Measurements from ENCODE around the gene TP53INP2.

- TF ChIP-seq CTCF (IDR thresholded peaks at IDR 0.05; ENCODE audit: low read depth, low read length, poor library complexity, severe bottlenecking) (no peak), EZH2phosphoT487 (IDR thresholded peaks at IDR 0.05; ENCODE audit: borderline replicate concordance, low read length) (no peak)
These were observed 6.4 kb downstream of the TP53INP2 start for GRCh38 chr20:34710568-34710839.
